ENCODE results near the gene AOC1.
A peak's percentile ranks its signal among the peaks of the same experiment; 100 is the strongest.
"Not testable (repeated sequence)": the region's sequence is repeated elsewhere in the genome, so short reads cannot be mapped to it uniquely, and the experiment has no call there.

AOC1 gene

GRCh38 chr7:150898475-150899011 is 46.2 kb downstream of the AOC1 start:
- peak; percentile 72 to 76 for DNase-seq

GRCh38 chr7:150900675-150901074 is 48.4 kb downstream of the AOC1 start:
- no peak for DNase-seq

- DNase-seq, result no peak
These were observed 49.1 kb downstream of the AOC1 start for GRCh38 chr7:150901160-150902035.

- no peak for DNase-seq
These were observed 50.0 kb downstream of the AOC1 start for GRCh38 chr7:150902078-150903033.

GRCh38 chr7:150903606-150904005 is 51.3 kb downstream of the AOC1 start:
- no peak for DNase-seq

GRCh38 chr7:150904011-150904909 is 51.9 kb downstream of the AOC1 start:
- no peak for DNase-seq

GRCh38 chr7:150908173-150908572 is 55.9 kb downstream of the AOC1 start:
- no peak for DNase-seq

- DNase-seq, result peak; percentile 33 to 50
These were observed 57.1 kb downstream of the AOC1 start for GRCh38 chr7:150909200-150909995.

- DNase-seq, result not testable (repeated sequence)
These were observed 58.1 kb downstream of the AOC1 start for GRCh38 chr7:150910305-150910995.

- no peak for DNase-seq
These were observed 58.7 kb downstream of the AOC1 start for GRCh38 chr7:150910996-150911422.
